GM18858 (cell line): ENCODE data around the gene FHL2.

Experiments used
- ATAC-seq: cut with Tn5 transposase; IDR thresholded peaks from one replicate; pipeline ENCODE4 v1.9.1; 2021; ENCODE audit not compliant: unreplicated experiment

The FHL2 gene

GRCh38 chr2:105379741-105380186 is 19.1 kb downstream of the FHL2 start:
- no peak for ATAC-seq

GRCh38 chr2:105378921-105379383 is 19.9 kb downstream of the FHL2 start:
- no peak for ATAC-seq

- ATAC-seq, result no peak
Observed at GRCh38 chr2:105378276-105378840, 20.5 kb downstream of the FHL2 start.

GRCh38 chr2:105377871-105378270 is 21.0 kb downstream of the FHL2 start:
- no peak for ATAC-seq

GRCh38 chr2:105376789-105377240 is 22.0 kb downstream of the FHL2 start:
- no peak for ATAC-seq

GRCh38 chr2:105376010-105376409 is 22.8 kb downstream of the FHL2 start:
- no peak for ATAC-seq

GRCh38 chr2:105375001-105375561 is 23.8 kb downstream of the FHL2 start:
- ATAC-seq, result no peak

GRCh38 chr2:105373895-105374401 is 24.9 kb downstream of the FHL2 start:
- peak; percentile 90 for ATAC-seq

GRCh38 chr2:105373344-105373781 is 25.5 kb downstream of the FHL2 start:
- no peak for ATAC-seq

GRCh38 chr2:105371810-105372209 is 27.0 kb downstream of the FHL2 start:
- ATAC-seq, result no peak

GRCh38 chr2:105371156-105371555 is 27.7 kb downstream of the FHL2 start:
- ATAC-seq, result no peak

GRCh38 chr2:105369777-105370690 is 28.8 kb downstream of the FHL2 start:
- peak; percentile 91 for ATAC-seq

- ATAC-seq, result no peak
Observed at GRCh38 chr2:105368759-105369408, 30.0 kb downstream of the FHL2 start.

GRCh38 chr2:105365206-105365605 is 33.6 kb downstream of the FHL2 start:
- no peak for ATAC-seq

GRCh38 chr2:105364436-105365139 is 34.3 kb downstream of the FHL2 start:
- no peak for ATAC-seq

GRCh38 chr2:105362862-105363591 is 35.8 kb downstream of the FHL2 start:
- ATAC-seq, result no peak

- no peak for ATAC-seq
Observed at GRCh38 chr2:105361102-105361889, 37.6 kb downstream of the FHL2 start.

GRCh38 chr2:105358593-105358992 is 40.3 kb downstream of the FHL2 start:
- ATAC-seq, result no peak

- no peak for ATAC-seq
Observed at GRCh38 chr2:105357122-105357521, 41.7 kb downstream of the FHL2 start.
